ENCODE data around the gene ARID1A. TPM values are rescaled to one million over a fixed set of nuclear protein-coding genes. Genes with fewer than 3 reads are reported as not detected.

ARID1A gene
- total and polyA plus RNA-seq, 12 donors = 11.3 to 90.3 (median 51.1) TPM

DNA sequence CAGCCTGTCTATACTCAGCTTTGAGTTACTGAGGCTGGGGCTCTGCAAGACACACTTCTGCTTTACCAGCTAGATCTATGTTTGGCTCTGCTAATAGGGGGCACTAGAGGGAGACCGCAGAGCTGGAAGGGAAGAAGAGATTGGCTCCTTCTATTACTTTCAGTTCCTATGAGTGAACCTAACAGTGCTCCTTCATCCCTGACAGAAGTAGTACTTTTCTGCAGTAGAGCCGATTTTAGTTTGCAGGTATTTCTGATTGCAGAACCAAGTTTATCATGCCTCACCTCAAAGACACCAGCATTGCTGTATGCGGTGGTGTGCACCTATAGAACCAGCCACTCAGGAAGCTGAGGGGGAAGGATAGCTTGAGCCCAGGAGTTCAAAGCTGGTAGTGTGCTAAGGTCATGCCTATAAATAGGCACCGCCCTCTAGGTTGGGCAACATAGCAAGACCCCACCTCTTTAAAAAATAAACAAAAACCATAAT lies 125.0 kb downstream of the ARID1A start:
- H3K36me3 ChIP-seq (replicated peaks in 1 of 2) = no peaks in the 10 kb centered on the region
- no peak for TF ChIP-seq POLR2A (IDR thresholded peaks at IDR 0.05)
- TF ChIP-seq, protein P1, sequence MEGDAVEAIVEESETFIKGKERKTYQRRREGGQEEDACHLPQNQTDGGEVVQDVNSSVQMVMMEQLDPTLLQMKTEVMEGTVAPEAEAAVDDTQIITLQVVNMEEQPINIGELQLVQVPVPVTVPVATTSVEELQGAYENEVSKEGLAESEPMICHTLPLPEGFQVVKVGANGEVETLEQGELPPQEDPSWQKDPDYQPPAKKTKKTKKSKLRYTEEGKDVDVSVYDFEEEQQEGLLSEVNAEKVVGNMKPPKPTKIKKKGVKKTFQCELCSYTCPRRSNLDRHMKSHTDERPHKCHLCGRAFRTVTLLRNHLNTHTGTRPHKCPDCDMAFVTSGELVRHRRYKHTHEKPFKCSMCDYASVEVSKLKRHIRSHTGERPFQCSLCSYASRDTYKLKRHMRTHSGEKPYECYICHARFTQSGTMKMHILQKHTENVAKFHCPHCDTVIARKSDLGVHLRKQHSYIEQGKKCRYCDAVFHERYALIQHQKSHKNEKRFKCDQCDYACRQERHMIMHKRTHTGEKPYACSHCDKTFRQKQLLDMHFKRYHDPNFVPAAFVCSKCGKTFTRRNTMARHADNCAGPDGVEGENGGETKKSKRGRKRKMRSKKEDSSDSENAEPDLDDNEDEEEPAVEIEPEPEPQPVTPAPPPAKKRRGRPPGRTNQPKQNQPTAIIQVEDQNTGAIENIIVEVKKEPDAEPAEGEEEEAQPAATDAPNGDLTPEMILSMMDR (IDR thresholded peaks at IDR 0.05) = no peak
- DNase-seq = no peak
- WGBS, 4 donors = 64 to 79% (median 70%) methylated on average over 4 of the region's 4 CpGs
- no peaks in the 10 kb centered on the region for H3K27me3 ChIP-seq
- H3K4me3 ChIP-seq = no peak overlapping the region
- peaks cover under 1 to 2% of the 10 kb centered on the region in 2 donors for H3K4me1 ChIP-seq (replicated peaks in 1 of 2)
- H3K9me3 ChIP-seq (replicated peaks in 1 of 3) = no peaks in the 10 kb centered on the region
- no peak overlapping the region for H3K27ac ChIP-seq
- intact Hi-C loops (cut with DNase I) = no loop called here

DNA sequence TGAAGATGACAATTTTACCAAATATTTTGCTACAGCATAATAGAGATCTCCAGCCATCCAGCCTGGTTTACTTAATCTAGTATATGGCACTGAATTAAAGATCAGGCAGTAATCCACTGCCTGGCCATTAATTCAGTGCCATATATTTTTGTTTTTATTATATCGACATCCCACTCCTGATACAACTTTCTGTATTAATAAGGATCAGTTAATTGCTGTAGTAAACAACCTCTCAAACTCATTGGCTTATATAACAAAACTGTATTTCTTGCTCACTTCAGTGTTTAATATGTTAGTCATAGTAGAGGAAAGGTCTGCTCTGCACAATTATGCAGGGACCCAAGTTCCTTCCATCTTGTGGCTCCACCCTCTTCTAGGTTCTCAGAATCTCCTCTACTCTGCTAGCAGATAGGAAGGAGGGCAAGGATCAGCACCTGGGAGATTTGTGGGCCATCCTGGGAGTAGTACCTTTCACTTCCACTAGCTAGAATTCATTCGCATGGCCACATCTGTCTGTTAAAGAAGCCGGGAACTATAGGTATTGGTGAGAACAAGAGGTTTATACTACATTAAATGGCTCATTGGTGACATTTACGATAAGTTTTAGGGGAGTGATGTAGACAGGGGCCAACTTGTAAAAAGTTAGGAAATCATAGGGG lies 127.1 kb downstream of the ARID1A start:
- Histone ChIP-seq H3K4me1 (replicated peaks in 1 of 2) (peaks cover 12 to 13% of the 10 kb centered on the region in 2 donors), H3K27me3 (no peaks in the 10 kb centered on the region), H3K27ac (no peak overlapping the region), H3K9me3 (replicated peaks in 1 of 3) (no peaks in the 10 kb centered on the region), H3K4me3 (no peak overlapping the region), H3K36me3 (replicated peaks in 1 of 2) (no peaks in the 10 kb centered on the region)
- WGBS, 4 donors = 91 to 95% (median 92%) methylated on average over 4 of the region's 4 CpGs
- no peak for TF ChIP-seq POLR2A (IDR thresholded peaks at IDR 0.05)
- TF ChIP-seq, protein P1 (IDR thresholded peaks at IDR 0.05) = no peak
- DNase-seq = no peak
- intact Hi-C loops (cut with DNase I) = no loop called here

DNA sequence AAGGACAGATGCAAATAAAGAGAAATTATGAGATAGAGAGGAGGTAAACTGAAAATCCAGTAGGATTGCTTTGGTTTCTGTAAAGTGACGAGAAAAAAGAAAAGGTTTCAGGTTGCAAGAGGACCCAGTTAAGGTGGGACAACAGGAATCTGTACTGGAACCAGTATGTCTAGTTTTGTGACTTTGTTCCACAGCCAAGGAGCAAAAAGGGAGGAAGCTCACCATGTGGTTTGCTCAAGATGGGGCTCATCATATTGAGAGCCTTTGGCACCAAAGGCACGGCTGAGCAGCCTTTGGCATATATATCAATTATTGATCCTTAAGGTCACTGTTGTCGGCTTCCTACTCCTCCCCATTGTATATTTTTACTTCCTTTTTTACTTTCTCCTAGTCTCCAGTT lies 128.9 kb downstream of the ARID1A start:
- intact Hi-C loops (cut with DNase I) = no loop called here
- Histone ChIP-seq H3K4me1 (replicated peaks in 1 of 2) (peaks cover 16 to 32% of the 10 kb centered on the region in 2 donors), H3K4me3 (no peak overlapping the region), H3K36me3 (replicated peaks in 1 of 2) (no peaks in the 10 kb centered on the region), H3K9me3 (replicated peaks in 1 of 3) (no peaks in the 10 kb centered on the region), H3K27ac (no peak overlapping the region), H3K27me3 (no peaks in the 10 kb centered on the region)
- TF ChIP-seq, protein P1 (IDR thresholded peaks at IDR 0.05) = no peak
- no peak for TF ChIP-seq POLR2A (IDR thresholded peaks at IDR 0.05)
- no peak for DNase-seq
- 91 to 96% (median 93%) methylated on average over 3 of the region's 3 CpGs for WGBS, 4 donors

DNA sequence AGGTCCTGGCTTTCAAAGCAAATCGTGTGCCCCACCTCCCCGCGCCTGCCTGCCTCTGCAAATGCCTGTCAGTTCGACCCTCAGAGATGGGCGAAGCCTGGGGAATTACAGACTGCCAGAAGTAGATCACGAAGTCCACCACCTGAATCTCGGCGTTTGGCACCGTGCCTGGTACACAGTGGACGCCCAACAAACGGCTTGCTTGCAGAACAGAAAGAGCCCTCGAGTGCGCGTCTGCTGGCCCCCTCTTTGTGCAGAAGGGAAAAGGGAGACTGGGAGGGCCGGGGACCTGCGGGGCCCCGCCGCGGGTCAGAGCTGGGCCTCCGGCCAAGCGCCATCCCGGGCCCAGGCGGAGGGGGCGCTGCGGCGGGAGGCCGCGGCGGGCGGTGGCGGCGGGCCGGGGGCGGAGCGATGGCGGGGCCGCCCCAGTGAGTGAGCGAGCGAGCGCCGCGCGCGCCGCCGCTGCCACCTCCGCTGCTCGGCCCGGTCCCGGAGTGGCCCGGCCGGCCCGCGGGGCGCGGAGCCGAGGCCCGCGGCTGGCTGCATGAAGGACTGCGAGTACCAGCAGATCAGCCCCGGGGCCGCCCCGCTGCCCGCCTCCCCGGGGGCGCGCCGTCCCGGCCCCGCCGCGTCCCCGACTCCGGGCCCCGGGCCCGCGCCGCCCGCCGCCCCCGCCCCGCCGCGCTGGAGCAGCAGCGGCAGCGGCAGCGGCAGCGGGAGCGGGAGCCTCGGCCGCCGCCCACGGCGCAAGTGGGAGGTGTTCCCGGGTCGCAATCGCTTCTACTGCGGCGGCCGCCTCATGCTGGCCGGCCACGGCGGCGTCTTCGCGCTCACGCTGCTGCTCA lies 130.7 kb downstream of the ARID1A start, which contains the start of gene ZDHHC18:
ZDHHC18 (plus strand) TSS at position 428 of the 845 bp plus-strand sequence; CDS start at position 545, 117 bp downstream.
- peaks cover 16 to 39% of the 10 kb centered on the region in 2 donors for H3K4me1 ChIP-seq (replicated peaks in 1 of 2)
- H3K4me3 ChIP-seq = peak within 1 kb of the TSS; percentile 50 to 89 (median 56)
- DNase-seq = peak; percentile 50 to 76 (median 69)
- H3K27me3 ChIP-seq = no peaks in the 10 kb centered on the region
- intact Hi-C loops (cut with DNase I) = no loop called here
- H3K27ac ChIP-seq = peak within 1 kb of the TSS in 4 of 5 donors; percentile 46 to 90 (median 48)
- TF ChIP-seq, protein P1 (IDR thresholded peaks at IDR 0.05) = peak in 5 of 6 experiments; percentile 36 to 75 (median 49)
- peak in 1 of 2 donors; percentile 50 for TF ChIP-seq POLR2A (IDR thresholded peaks at IDR 0.05)
- 0 to 2% (median 0%) methylated on average over 10 to 101 of the region's 107 CpGs for WGBS, 4 donors
- H3K9me3 ChIP-seq (replicated peaks in 1 of 3) = no peaks in the 10 kb centered on the region
- no peaks in the 10 kb centered on the region for H3K36me3 ChIP-seq (replicated peaks in 1 of 2)
